Renal cortical epithelial cell (primary cell): ENCODE measurements around the gene INSM1. TPM values are rescaled to one million over a fixed set of nuclear protein-coding genes. Genes with fewer than 3 reads are reported as not detected.
"Not testable (repeated sequence)": the region's sequence is repeated elsewhere in the genome, so short reads cannot be mapped to it uniquely, and the experiment has no call there.

Source experiments
- DNase-seq: peaks from one replicate; pipeline ENCODE4 v3.0.0-alpha.2; 2011; ENCODE audit warnings: low read depth
- total RNA-seq: library from RNA; depleted of rRNA; stranded (reverse); fragments of >200 nt; gene quantifications from 2 replicates; pipeline ENCODE4 v1.2.3, GENCODE V29; 2014

INSM1 gene, protein sequence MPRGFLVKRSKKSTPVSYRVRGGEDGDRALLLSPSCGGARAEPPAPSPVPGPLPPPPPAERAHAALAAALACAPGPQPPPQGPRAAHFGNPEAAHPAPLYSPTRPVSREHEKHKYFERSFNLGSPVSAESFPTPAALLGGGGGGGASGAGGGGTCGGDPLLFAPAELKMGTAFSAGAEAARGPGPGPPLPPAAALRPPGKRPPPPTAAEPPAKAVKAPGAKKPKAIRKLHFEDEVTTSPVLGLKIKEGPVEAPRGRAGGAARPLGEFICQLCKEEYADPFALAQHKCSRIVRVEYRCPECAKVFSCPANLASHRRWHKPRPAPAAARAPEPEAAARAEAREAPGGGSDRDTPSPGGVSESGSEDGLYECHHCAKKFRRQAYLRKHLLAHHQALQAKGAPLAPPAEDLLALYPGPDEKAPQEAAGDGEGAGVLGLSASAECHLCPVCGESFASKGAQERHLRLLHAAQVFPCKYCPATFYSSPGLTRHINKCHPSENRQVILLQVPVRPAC
- total RNA-seq = not detected in 2 replicates

DNA sequence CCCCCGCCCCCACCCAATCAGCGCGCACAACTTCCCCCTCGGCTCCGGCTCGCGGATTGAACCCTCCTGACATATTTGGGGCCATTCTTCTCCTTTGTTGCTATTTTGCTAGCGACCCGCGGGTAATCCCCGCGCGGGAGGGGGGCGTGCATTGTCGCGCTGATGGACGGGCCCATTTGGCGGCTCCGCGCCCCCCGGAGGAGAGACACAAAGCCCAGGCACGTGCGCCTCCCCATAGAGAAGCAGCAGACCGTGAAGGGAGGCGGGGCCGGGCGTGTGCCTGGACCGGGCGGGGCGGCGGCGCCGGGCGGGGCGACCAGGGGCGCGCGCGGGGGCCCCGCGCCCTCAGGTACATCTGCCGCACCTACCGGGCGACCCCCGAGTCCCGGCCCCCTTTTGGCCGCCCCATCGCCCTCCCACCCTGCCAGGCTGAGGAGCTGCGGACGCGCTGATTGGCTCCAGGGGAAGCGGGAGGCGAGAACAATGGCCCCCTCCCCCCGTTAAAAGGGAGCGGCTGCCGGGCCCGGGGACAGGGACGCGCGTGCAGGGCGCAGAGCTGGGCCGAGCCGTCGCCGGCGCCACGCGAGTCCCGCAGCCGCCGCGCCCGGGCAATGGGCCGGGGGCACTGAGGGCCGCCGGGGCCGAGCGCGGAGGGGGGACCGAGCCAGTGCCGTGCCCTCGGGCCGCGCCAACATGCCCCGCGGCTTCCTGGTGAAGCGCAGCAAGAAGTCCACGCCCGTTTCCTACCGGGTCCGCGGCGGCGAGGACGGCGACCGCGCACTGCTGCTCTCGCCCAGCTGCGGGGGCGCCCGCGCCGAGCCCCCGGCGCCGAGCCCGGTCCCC lies at the start of gene INSM1:
TSS of gene INSM1 (plus strand) at position 530 of the 843 bp plus-strand sequence. CDS start at position 694, 164 bp downstream.
- no peak for DNase-seq

DNA sequence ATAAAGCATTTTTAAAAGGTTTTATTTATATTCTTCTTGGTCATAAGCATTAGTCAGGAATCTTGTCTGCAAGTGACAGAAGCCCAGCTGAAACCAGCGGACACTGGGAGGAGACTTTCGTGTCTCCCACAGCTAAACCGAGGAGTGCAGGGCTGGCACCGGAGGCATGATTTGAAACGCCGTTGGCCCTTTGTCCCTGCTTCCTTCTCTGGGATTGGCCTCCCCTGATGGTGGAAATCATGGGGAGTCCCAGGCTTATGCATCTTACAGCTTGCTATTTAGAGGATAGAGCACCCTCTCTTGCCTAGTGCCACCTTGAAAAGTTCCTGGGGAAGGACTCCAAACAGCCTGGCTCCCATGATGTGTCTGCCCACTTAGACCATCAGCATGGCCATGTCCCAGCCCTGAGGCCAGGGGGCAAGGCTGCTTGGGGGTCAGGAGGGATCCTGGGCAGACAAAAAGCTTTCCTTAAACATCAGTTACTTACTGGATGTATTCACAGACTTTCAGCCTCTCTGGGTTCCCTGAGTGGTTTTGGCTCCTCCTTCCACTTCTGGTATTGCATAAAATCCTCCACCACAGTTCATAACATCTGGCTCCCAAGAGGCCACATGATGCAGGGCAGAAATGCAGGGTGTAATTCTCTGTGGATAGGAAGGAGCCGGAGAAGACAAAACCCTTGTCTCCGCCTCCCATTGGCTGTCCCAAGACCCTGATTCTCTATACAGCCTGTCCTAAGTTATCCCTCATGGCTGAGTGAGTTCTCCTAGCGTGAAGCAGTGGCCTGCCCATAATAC lies 49.3 kb upstream of the INSM1 start:
- no peak for DNase-seq

DNA sequence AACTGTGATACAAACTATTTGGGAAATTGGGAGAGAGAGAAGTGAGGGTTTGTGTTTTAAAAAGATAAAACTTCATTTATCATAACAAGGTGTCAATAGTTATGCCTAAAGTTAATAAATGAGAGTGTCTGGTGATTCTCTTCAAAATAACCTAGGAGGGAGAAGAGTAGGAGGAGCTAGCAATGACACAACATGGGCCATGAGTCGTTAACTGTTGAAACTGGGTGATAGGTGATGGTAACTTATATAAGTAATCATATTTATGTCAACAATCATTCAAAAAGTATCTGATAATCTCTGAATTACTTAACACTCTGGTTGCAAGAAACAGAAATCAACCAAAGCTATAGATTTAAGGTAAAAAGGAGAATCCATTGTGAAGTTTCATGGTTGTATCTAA lies 46.8 kb upstream of the INSM1 start:
- DNase-seq = no peak

DNA sequence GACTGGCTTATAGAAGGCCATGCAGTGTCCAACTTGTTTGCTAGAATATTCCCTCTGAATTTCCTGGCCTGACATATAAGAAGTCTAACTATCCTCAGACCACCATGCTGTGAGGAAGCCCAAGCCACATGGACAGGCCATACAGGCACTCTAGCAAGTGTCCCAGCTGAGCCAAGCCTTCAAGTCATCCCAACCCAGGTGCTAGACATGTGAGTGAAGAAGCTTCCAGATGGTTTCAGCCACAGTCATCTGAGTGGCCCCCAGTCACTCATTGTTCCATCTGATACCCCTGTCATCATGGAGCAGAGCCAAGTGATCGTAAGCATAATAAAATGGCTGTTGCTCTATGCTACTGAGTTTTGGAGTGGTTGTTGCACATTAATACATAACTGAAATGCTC lies 46.0 kb upstream of the INSM1 start:
- no peak for DNase-seq

DNA sequence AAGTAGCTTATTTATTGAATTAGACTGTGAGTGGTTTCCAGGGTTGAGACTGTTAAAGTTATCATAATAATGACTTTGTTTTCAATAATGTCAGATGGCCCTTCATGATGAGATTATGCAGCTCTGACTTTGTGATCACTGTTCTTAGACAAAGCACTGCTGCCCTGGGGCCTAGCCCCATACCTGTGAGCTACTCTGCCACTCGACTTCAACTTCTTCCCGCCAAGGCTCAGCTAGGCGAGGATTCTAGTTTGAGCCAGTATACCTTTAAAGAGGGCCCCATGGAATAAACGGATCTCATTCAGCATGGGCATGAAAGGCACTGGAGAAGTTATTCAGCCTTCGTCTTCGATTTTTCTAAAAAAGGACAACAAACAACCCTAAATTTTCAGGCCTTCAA lies 45.0 kb upstream of the INSM1 start:
- no peak for DNase-seq

DNA sequence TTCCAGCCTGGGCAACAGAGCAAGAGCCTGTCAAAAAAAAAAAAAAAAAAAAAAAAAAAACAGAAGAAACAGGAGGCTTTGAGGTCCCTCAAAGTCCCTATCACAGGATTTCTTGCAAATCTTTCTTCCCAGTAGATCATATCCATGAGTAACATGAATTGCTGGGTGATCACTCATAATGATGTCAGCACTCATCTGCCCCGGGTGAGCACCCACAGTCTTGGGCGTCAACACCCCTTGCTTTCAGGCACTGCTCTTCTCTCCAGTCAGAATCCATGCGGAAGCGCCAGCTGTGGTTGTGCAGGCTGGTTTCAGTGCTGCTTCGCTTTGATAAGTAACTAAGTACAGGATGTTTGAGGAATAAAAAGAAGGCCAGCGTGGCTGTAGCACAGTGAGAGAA lies 40.2 kb upstream of the INSM1 start:
- DNase-seq = peak; percentile 3

DNA sequence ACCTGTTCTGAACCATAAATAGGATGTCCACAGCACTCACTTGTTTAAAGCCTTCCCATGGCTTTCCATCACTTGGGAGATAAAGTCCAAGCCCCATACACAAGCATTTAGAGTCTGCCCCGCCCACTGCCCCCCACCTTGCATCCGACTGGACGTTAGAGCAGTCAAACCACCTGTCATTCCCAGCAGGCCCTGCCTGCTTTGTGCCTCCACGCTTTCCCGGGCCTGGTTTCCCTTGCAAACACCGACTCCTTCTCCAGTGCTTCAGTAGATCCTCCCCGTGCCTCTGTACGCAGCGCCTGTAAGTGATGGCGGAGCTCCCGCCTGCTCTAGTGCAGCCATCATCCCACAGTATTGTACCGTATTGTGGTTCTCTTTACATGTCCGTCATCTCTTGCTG lies 38.3 kb upstream of the INSM1 start:
- DNase-seq = no peak

DNA sequence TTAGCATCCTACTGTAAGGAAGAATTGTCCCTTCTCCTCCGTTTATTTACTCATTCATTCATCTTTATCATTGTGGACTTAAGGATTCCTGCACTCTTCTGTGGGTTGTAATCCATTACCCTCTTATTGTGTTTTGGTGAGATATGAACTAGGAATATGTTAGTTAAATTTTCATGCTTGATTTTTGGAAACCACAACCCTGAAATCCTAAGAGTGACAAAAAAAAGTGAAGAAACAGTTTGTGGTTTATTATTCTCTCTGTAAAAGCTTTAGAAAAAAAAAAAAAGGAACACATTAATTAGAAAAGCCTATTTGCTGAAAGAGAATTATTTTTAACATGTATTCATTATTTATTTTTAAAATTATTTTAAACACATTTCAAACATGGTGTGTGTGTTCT lies 36.7 kb upstream of the INSM1 start:
- no peak for DNase-seq

DNA sequence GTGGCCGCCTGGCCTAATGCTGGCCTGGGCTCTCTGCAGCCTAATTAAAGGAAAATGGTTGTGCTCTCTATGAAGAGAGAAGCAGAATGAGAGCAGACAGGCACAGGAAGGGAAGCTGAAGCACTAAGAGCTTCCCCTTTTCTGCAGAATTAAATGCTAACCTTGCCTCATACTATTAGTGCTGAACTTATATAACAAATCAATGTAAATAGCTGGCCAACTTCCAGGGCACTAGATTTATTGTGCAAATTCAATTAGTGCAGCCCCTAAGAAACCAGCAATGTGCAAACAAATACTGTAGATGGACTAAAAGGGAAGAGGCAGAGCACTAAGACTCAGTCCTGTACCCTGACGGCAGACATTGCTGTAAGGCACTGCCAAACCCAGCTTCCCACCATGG lies 36.1 kb upstream of the INSM1 start:
- DNase-seq = no peak

DNA sequence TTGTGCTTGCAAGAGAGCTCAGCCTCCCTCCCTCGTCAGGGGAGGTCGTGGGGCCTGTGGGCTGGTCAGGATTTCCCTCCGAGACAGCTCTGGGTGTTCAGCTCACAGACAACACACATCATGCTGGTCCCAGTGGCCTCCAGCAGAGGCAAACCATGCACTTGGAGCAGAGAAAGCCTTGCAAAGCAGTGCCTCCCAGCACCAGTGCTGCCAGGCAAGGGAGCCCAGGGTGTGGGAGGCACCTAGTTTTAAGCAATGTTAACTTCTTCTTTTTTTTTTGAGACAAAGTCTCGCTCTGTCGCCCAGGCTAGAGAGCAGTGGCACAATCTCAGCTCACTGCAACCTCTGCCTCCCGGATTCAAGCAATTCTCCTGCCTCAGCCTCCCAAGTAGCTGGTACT lies 34.0 kb upstream of the INSM1 start:
- DNase-seq = no peak

DNA sequence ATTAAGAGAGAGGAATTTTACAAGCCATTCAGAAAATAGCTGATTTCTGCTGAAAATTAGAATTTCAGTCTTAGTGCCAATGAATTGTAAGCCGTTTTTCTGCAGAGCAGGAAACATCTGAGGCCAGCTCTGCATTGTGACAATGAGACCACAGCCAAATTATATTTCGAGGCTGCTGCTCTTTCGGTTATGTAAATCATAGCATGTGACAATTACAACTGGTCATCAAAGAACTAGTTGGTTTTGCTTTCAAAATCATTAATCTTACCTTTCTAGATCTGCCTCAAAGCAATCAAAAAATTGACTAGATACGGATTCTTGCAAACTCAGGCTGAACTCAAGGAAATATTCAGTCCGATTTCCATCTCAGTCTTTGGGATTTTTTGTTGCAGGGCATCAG lies 33.4 kb upstream of the INSM1 start:
- DNase-seq = no peak

DNA sequence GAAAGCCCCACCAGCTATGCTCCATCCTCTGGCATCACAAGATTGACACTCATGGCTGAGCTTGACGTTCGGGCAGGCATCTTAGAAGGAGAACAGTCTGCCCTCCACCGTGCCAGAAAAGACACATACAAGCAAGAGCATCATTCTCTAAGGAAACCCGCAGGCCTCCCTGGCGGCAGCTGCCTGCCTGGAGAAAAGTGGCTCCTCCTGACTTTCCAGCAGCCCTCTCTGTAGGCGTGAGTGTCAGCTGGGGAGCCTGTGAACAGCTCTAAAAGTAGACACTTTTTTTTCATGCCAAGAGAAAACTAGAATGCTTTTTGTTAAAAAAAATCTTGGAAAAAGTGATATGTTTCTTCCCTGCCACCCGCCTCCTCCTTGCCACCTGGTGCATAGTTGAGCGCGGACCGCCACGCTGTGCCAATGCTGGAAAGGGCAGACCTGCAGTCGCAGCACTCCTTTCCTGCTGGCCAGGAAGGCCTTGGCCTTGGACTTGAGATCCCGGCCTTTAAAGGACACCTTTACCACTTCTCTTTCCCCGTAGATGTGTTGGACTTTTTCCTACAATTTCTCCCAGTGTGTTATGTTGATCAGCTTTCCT lies 29.7 kb upstream of the INSM1 start:
- no peak for DNase-seq

DNA sequence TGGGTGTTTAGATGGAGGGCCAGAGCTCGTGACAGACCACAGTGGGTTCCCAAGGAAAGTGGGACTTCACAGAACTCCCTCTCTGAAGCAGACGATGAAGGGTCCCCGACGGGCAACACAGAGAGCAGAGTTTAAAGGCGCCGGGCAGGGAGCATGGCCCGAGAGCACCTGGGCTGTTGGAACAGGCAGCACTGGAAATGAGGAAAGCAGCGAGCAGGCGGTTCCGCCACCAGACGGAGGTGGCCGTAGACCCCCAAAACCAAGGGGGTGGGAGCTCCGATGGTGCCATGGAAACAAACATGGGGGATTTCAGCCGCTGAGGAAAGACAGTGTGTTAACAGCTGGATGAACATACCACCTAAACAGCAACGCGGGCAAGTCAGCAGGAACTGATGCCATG lies 27.5 kb upstream of the INSM1 start:
- no peak for DNase-seq

DNA sequence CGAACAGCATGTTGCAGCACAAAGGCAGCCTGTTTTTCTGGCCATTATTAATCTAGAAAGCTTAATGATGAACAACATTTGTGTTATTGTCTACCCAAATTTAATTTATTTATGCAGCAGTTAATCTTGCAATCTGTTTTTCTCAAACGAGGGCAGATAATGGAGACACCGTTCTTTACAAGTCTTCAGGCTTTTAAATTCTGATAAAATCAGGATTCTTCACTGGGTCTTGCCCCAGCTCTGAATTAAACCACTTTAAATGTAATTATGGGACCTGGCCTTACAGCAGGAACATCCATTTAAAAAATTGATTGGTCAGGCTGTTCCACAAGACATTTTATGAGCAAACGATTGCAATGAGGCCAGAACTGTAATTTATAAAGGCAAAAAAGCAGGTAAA lies 26.5 kb upstream of the INSM1 start:
- no peak for DNase-seq

DNA sequence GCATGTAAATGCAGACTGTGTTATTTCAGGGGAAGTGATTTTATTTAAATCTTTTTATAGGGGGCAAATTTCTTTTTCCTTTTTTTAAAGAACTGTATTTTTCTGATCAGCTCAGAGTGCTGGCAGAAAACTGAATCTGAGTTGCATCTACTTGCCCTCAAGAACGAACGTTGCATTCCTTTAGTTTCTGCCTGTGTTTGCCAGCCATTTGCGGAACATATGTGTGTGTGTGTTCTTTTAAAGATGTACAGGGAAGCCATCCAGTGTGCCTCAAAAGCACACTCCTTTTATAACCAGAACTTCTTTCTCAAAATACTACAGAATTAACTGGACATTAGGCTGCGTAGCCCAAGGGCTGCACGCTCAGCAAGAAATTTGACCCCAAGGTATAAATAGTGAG lies 25.8 kb upstream of the INSM1 start:
- DNase-seq = no peak

DNA sequence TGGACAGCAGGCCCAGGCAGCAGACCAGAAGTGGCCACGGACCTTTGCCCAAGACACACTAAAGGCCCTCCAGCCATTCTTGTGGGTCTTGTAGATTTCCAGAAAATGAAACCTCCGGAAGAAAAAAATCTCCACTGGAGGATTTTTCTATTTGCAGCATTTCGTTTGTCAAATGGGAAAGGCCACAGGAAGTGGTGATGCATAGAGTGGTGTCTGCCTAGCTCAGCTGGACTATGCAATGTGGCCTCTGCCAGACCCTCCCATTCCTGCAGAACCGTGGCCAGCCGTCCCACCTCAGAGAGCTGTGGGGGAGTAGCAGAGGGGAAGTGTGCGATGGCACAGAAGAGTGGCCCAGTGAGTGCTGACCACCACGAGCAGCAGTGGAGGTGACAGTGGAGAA lies 24.0 kb upstream of the INSM1 start:
- DNase-seq = no peak

DNA sequence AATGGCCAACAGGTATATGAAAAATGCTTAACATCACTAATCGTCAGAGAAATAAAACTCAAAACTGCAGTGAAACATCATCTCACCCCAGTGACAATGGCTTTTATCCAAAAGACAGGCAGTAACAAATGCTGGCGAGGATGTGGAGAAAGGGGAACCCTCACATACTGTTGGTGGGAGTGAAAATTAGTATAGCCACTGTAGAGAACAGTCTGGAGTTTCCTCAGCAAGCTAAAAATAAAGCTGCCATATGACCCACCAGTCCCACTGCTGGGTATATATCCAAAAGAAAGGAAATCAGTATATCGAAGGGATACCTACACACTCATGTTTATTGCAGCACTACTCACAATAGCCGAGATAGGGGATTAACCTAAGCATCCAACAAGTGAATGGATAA lies 23.4 kb upstream of the INSM1 start:
- DNase-seq = no peak

DNA sequence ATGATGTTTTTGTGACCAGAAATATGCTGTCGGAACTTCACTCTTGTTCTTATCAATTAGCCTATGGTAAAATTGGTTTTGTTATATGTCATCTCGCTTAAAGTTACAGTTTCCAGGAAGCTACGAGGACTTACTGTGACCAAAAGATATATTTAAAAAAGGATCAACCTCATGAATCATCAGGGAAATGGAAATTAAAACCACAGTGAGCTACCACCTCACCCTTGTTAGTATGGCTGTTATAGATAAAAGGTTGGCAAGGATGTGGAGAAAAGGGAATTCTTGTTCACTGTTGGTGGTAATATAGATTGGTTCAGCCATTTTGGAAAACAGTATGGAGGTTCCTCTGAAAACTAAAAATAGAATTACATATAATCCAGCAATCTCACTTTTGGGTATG lies 14.3 kb upstream of the INSM1 start:
- DNase-seq = no peak

DNA sequence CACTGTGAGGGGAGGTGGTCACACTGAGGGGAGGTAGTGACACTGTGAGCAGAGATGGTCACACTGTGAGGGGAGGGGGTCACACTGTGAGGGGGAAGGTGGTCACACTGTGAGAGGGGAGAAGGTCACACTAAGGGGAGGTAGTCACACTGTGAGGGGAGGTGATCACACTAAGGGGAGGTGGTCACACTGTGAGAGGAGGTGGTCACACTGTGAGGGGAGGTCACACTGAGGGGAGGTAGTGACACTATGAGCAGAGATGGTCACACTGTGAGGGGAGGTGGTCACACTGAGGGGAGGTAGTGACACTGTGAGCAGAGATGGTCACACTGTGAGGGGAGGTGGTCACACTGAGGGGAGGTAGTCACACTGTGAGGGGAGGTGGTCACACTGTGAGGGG lies 12.4 kb upstream of the INSM1 start:
- DNase-seq = not testable (repeated sequence)

DNA sequence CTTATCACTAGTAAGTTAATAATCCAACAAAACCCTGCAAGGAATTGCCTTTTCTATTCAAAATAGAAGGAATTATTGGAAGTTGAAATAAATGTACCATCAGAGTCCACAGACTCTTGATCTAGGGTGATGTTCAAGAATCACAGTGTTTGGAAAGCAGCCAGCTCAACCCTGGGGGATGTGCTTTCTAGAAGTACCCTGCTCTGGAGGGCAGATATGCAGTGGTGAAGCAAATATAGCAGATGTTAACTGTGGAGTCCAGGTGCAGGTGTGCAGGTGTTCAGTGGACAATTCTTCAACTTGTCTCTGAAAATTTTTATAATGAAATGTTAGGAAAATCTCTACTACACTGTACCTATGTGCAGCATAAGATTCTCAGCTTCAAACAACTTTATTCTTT lies 9.1 kb upstream of the INSM1 start:
- DNase-seq = no peak

DNA sequence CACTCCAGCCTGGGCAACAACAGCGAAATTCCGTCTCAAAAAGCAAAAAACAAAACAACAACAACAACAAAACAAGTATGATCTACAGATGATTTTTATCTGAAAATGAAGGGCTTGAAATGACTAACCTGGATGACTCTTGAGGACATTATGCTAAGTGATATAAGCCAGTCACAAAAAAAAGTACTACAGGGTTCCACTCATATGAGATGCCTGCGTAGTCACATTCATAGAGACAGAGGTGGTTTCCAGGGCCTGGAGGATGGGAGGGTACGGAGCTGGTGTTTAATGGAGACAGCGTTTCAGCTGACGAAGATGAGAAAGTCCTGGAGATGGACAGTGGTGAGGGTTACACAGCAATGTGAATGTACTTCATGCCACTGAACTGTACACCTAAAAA lies 8.3 kb upstream of the INSM1 start:
- DNase-seq = no peak

DNA sequence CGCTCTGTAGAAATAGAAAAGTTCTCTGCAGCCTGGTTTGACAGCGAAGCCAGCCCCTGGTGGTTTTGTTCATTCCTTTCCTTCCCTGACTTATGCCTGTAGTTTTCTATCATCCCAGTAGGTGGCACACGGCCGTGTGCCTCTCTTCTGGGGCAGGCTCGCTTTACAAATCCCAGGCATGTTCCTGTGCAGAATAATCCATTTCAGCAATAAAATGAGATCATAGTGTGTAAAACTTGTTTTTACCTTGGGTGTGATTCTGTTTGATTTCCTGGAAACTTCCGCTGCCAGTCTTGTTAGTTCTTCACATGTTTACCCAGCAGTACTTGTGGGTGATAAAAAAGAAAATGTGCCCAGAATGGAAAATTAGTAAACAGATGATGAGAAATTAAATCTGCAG lies 7.4 kb upstream of the INSM1 start:
- peak; percentile 47 for DNase-seq
